ENCODE results near the gene OR1F1. TPM values are rescaled to one million over a fixed set of nuclear protein-coding genes. Genes with fewer than 3 reads are reported as not detected.

The OR1F1 gene
- total RNA-seq, 1 experiment from 2014 or later, result 0.44 TPM

- POLR2A ChIA-PET, result interaction anchor here (0.9 kb wide), 1 partner anchor 94 kb away, joined by 4 read pairs; the partner anchor contains the start of gene ZNF263
- Mint-ChIP-seq H3K36me3 (no peaks in the 10 kb centered on the region), H3K4me1 (peaks cover 18% of the 10 kb centered on the region), H3K9me3 (no peaks in the 10 kb centered on the region; the same call in 1 of the 2 replicates), H3K27me3 (ENCODE audit: low read depth) (peaks cover 61% of the 10 kb centered on the region), H3K27ac (no peak overlapping the region), H3K4me3 (peak overlapping the region; percentile 97)
- TF ChIP-seq ARID4B (CRISPR knock-in tag; IDR thresholded peaks at IDR 0.05; ENCODE audit: borderline replicate concordance), result 0 out of 2 replicates have a peak, but pooled peaks have one; percentile 49
- TF ChIP-seq ZNF512 (CRISPR knock-in tag; IDR thresholded peaks at IDR 0.05; ENCODE audit: borderline replicate concordance), result no peak
- ATAC-seq (no peak), DNase-seq (ENCODE audit: low spot score) (no peak)
- CTCF ChIA-PET, result interaction anchor here (0.8 to 3.0 kb wide), 12 partner anchors 14 to 312 kb away, joined by 3 to 22 read pairs (median 4); partner anchors contain the start of genes CLUAP1, ZNF213 and ZNF263
These were observed 596 bp downstream of the OR1F1 start for GRCh38 chr16:3188675-3188924.

GRCh38 chr16:3188925-3189825 is 1.2 kb downstream of the OR1F1 start:
- CTCF ChIA-PET, result interaction anchor here (0.8 to 3.0 kb wide), 12 partner anchors 14 to 311 kb away, joined by 3 to 22 read pairs (median 4); partner anchors contain the start of genes CLUAP1, ZNF213 and ZNF263
- no peaks in the 10 kb centered on the region for H3K36me3 Mint-ChIP-seq
- no peaks in the 10 kb centered on the region; the same call in 1 of the 2 replicates for H3K9me3 Mint-ChIP-seq
- H3K27ac Mint-ChIP-seq, result no peak overlapping the region; the same call in 1 of the 2 replicates
- DNase-seq (ENCODE audit: low spot score) (peak; percentile 80), ATAC-seq (peak; percentile 35)
- peak overlapping the region; percentile 97 for H3K4me3 Mint-ChIP-seq
- H3K27me3 Mint-ChIP-seq (ENCODE audit: low read depth), result peaks cover 61% of the 10 kb centered on the region
- H3K4me1 Mint-ChIP-seq, result peaks cover 18% of the 10 kb centered on the region
- POLR2A ChIA-PET, result interaction anchor here (0.9 kb wide), 1 partner anchor 94 kb away, joined by 4 read pairs; the partner anchor contains the start of gene ZNF263
- TF ChIP-seq AFF4 (CRISPR knock-in tag; IDR thresholded peaks at IDR 0.05; ENCODE audit: borderline replicate concordance) (no peak), ZBTB43 (CRISPR knock-in tag; IDR thresholded peaks at IDR 0.05) (no peak), ETV6 (CRISPR knock-in tag; IDR thresholded peaks at IDR 0.05) (peak; percentile 55; the same call in 1 of the 2 replicates), AR (CRISPR knock-in tag; IDR thresholded peaks at IDR 0.05) (no peak), TEAD4 (CRISPR knock-in tag; IDR thresholded peaks at IDR 0.05) (no peak), ESRRA (CRISPR knock-in tag; IDR thresholded peaks at IDR 0.05; ENCODE audit: borderline replicate concordance) (no peak), RORB (CRISPR knock-in tag; IDR thresholded peaks at IDR 0.05) (no peak), NFATC4 (CRISPR knock-in tag; IDR thresholded peaks at IDR 0.05) (no peak), HMGXB4 (CRISPR knock-in tag; IDR thresholded peaks at IDR 0.05) (peak; percentile 97), SP1 (CRISPR knock-in tag; conservative IDR thresholded peaks at IDR 0.05) (peak; percentile 55), CDX4 (CRISPR knock-in tag; IDR thresholded peaks at IDR 0.05; ENCODE audit: borderline replicate concordance) (no peak), TP53 (CRISPR knock-in tag; IDR thresholded peaks at IDR 0.05) (0 out of 2 replicates have a peak, but pooled peaks have one; percentile 64), ZNF232 (CRISPR knock-in tag; IDR thresholded peaks at IDR 0.05) (no peak)

All from WTC11 (cell line).